ENCODE results near the gene MAP1LC3A. TPM values are rescaled to one million over a fixed set of nuclear protein-coding genes. Genes with fewer than 3 reads are reported as not detected.

Gene MAP1LC3A
- total RNA-seq, 1 experiment from 2014 or later: 25.9 TPM

- Histone ChIP-seq H3K9ac (ENCODE audit: extremely low read depth, insufficient read length, low read length) (no peak overlapping the region), H3T11ph (ENCODE audit: low read length) (no peak overlapping the region), H4K91ac (ENCODE audit: insufficient read length, low read depth, low read length) (no peak overlapping the region), H3K27me3 (ENCODE audit: insufficient read depth, low read length) (no peaks in the 10 kb centered on the region), H3K79me2 (ENCODE audit: insufficient read depth, low read length) (no peaks in the 10 kb centered on the region), H3K23ac (ENCODE audit: insufficient read length, low read depth, low read length) (no peak overlapping the region), H3K14ac (ENCODE audit: insufficient read depth, low read length) (no peak overlapping the region), H3K4me1 (ENCODE audit: insufficient read depth, low read length) (no peaks in the 10 kb centered on the region), H4K5ac (ENCODE audit: insufficient read length, low read depth, low read length) (no peak overlapping the region), H3K9me3 (ENCODE audit: control insufficient read depth, low read depth, low read length) (no peaks in the 10 kb centered on the region), H3K4me2 (ENCODE audit: insufficient read depth, insufficient read length, low read length) (no peak overlapping the region), H2AK5ac (ENCODE audit: insufficient read length, low read length) (no peak overlapping the region), H4K8ac (replicated peaks; ENCODE audit: insufficient read length, low read depth, low read length) (no peak overlapping the region), H2BK20ac (ENCODE audit: low read depth, low read length, poor library complexity, severe bottlenecking) (no peak overlapping the region), H3K23me2 (ENCODE audit: insufficient read length, low read depth, low read length, poor library complexity, severe bottlenecking) (no peaks in the 10 kb centered on the region), H3K56ac (ENCODE audit: insufficient read length, low read depth, low read length) (no peak overlapping the region), H2BK120ac (ENCODE audit: low read depth, low read length, poor library complexity, severe bottlenecking) (no peak overlapping the region), H3K27ac (ENCODE audit: insufficient read length, low read depth, low read length) (no peak overlapping the region), H4K20me1 (ENCODE audit: control insufficient read depth, insufficient read depth, insufficient read length) (no peaks in the 10 kb centered on the region), H2AFZ (ENCODE audit: low read length) (no peak overlapping the region), H3K79me1 (ENCODE audit: insufficient read depth, low read depth, low read length, poor library complexity, severe bottlenecking) (no peaks in the 10 kb centered on the region), H2BK12ac (ENCODE audit: insufficient read length, low read depth, low read length) (no peak overlapping the region), H2BK15ac (ENCODE audit: low read depth, low read length) (no peak overlapping the region), H2BK5ac (ENCODE audit: insufficient read length, low read length) (no peak overlapping the region), H3K4ac (ENCODE audit: low read depth, low read length) (no peak overlapping the region), H3K18ac (ENCODE audit: insufficient read length, low read depth, low read length) (no peak overlapping the region)
- Mint-ChIP-seq H3K27ac (no peak overlapping the region), H3K36me3 (ENCODE audit: insufficient read depth in 1 of 3, low read depth in 3 of 3) (peaks cover 7 to 24% (median 12%) of the 10 kb centered on the region in 3 experiments; a peak in 6 of 7 replicates), H3K4me1 (no peaks in the 10 kb centered on the region), H3K9me3 (no peaks in the 10 kb centered on the region), H3K4me3 (no peak overlapping the region), H3K27me3 (ENCODE audit: low read depth) (no peaks in the 10 kb centered on the region; the same call in 1 of the 2 replicates)
- no peak for DNase-seq
- TF ChIP-seq CTCF (conservative IDR thresholded peaks at IDR 0.05): no peak
- WGBS (ENCODE audit: extremely low coverage, insufficient read length, low lambda C conversion rate): no CpG with 5 or more reads among the region's 2 CpGs
Observed at GRCh38 chr20:34578025-34578424, 19.5 kb downstream of the MAP1LC3A start.
